K562 (cell line): ENCODE results near the gene COL1A1. TPM values are rescaled to one million over a fixed set of nuclear protein-coding genes. Genes with fewer than 3 reads are reported as not detected.

Experiments used
- ARID4B ChIP-seq: sonication (generic); formaldehyde crosslinking; IDR thresholded peaks from 2 replicates; pipeline ENCODE4 v1.8.0; 2022; ENCODE audit warnings: mild to moderate bottlenecking, missing genetic modification reagents
- ATF6 ChIP-seq: sonication (generic); formaldehyde crosslinking; IDR thresholded peaks from 2 replicates; pipeline ENCODE4 v1.4.0; 2020; ENCODE audit warnings: mild to moderate bottlenecking, missing genetic modification reagents
- CHAMP1 ChIP-seq: fragments of 450-650 bp; IDR thresholded peaks from 2 replicates; pipeline ENCODE4 v1.6.1; 2016; ENCODE audit warnings: mild to moderate bottlenecking
- L3MBTL2 ChIP-seq: fragments of 450-650 bp; IDR thresholded peaks from 2 replicates; pipeline ENCODE4 v1.6.1; 2016; ENCODE audit warnings: mild to moderate bottlenecking, moderate library complexity
- MNT ChIP-seq, 2 experiments: fragments of 450-650 bp; conservative IDR thresholded peaks; 2 replicates each; pipeline ENCODE4 v1.6.1; 2017; ENCODE audit warnings: mild to moderate bottlenecking in 2 of 2, moderate library complexity in 2 of 2
- PKNOX1 ChIP-seq: fragments of 450-650 bp; IDR thresholded peaks from 2 replicates; pipeline ENCODE4 v1.6.1; 2016
- RAD21 ChIP-seq, 2 experiments: fragments of 250-450 bp in 1 of 2; fragments of 450-650 bp in 1 of 2; sonication (Bioruptor Pico) in 1 of 2; formaldehyde crosslinking in 1 of 2; IDR thresholded peaks in 1 of 2; conservative IDR thresholded peaks in 1 of 2; 2 replicates each; pipeline versions ENCODE4 v1.4.0 to v1.8.0; 2020 to 2022; ENCODE audit warnings: mild to moderate bottlenecking in 2 of 2, moderate library complexity in 1 of 2
- TEAD4 ChIP-seq, 2 experiments: sonication (generic) in 1 of 2; formaldehyde crosslinking in 1 of 2; IDR thresholded peaks; 2 replicates each; pipeline versions ENCODE4 v1.6.1 to v1.8.0; 2012 to 2022; ENCODE audit warnings: borderline replicate concordance in 1 of 2, inconsistent platforms in 1 of 2, low read length in 1 of 2, mild to moderate bottlenecking in 1 of 2, missing genetic modification reagents in 1 of 2
- USF2 ChIP-seq: sonication (generic); formaldehyde crosslinking; IDR thresholded peaks from 2 replicates; pipeline ENCODE4 v1.5.0; 2020; ENCODE audit warnings: missing genetic modification reagents
- ZNF3 ChIP-seq: fragments of 250-450 bp; sonication (Bioruptor Pico); IDR thresholded peaks from 2 replicates; pipeline ENCODE4 v1.5.0; 2021; ENCODE audit warnings: mild to moderate bottlenecking, moderate library complexity
- ZNF384 ChIP-seq: IDR thresholded peaks from 2 replicates; pipeline ENCODE4 v1.6.1; 2012; ENCODE audit warnings: low read depth, low read length, improper control_type of control experiment
- polyA plus RNA-seq, 8 experiments: library from polyadenylated mRNA; depleted of rRNA in 4 of 8; stranded (reverse) in 5 of 8; unstranded in 3 of 8; fragments of >200 nt; fragmentation: Nextera tagmentation in 2 of 8; fragmentation: Illumina TruSeq in 1 of 8; extraction: Ambion mirVana in 2 of 8; extraction: Trizol in 1 of 8; gene quantifications; 2 replicates each; pipeline versions ENCODE4 v1.2.1 to v1.2.3, GENCODE V29; 2011 to 2014; ENCODE audit warnings: inconsistent platforms in 1 of 8, missing spikeins in 1 of 8
- total RNA-seq, 7 experiments: library from RNA; depleted of rRNA in 6 of 7; stranded (reverse); fragments of >200 nt in 6 of 7; fragmentation: Illumina TruSeq in 2 of 7; extraction: Trizol in 2 of 7; gene quantifications; 2 replicates each; pipeline versions ENCODE4 v1.2.1 to v1.2.3, GENCODE V29; 2011 to 2021; ENCODE audit warnings: low replicate concordance in 1 of 7

COL1A1 gene
- total and polyA plus RNA-seq, 9 of the 15 experiments (the other 6 are each of a cell fraction or from before 2014, with no cell fraction given): 0.04 to 3.4 (median 0.18) TPM

GRCh38 chr17:50177983-50178834 lies 23.2 kb downstream of the COL1A1 start (continued):
- TF ChIP-seq ATF6 (no peak), L3MBTL2 (peak; percentile 88), TEAD4 (IDR thresholded peaks at IDR 0.05; ENCODE audit: low read length) (no peak), TEAD4 (CRISPR knock-in tag; IDR thresholded peaks at IDR 0.05; ENCODE audit: borderline replicate concordance) (no peak), RAD21 (CRISPR knock-in tag; conservative IDR thresholded peaks at IDR 0.05 in 1 of 2, IDR thresholded peaks at IDR 0.05 in 1 of 2) (peak; percentile 19 to 55; a peak in 3 of 4 replicates), ZNF384 (no peak), MNT (conservative IDR thresholded peaks at IDR 0.05) (peak; percentile 62 to 76), ZNF3 (CRISPR knock-in tag) (no peak), CHAMP1 (no peak), USF2 (CRISPR knock-in tag) (peak; percentile 68), ARID4B (CRISPR knock-in tag) (no peak), PKNOX1 (no peak)
